H9 (cell line): ENCODE measurements around the gene JAKMIP1. TPM values are rescaled to one million over a fixed set of nuclear protein-coding genes. Genes with fewer than 3 reads are reported as not detected.

Experiments
- DNase-seq: peaks from one replicate; pipeline ENCODE4 v3.0.0-alpha.2; 2017
- H2AFZ ChIP-seq: one replicate; pipeline ENCODE4 v1.6.1; 2013; ENCODE audit warnings: mild to moderate bottlenecking, low read length, control low read depth, moderate library complexity
- H2AK5ac ChIP-seq: 2 replicates; pipeline ENCODE4 v1.6.1; 2013; ENCODE audit warnings: low read length, control low read depth, mixed read lengths; ENCODE audit not compliant: insufficient read length
- H2BK120ac ChIP-seq: one replicate; pipeline ENCODE4 v1.6.1; 2013; ENCODE audit warnings: low read depth, mild to moderate bottlenecking, low read length, control low read depth, inconsistent platforms; ENCODE audit not compliant: poor library complexity, severe bottlenecking
- H2BK12ac ChIP-seq: 2 replicates; pipeline ENCODE4 v1.6.1; 2013; ENCODE audit warnings: low read length, control low read depth, mixed read lengths, low read depth; ENCODE audit not compliant: insufficient read length
- H2BK15ac ChIP-seq: 2 replicates; pipeline ENCODE4 v1.6.1; 2013; ENCODE audit warnings: low read depth, low read length, control low read depth
- H2BK20ac ChIP-seq: one replicate; pipeline ENCODE4 v1.6.1; 2013; ENCODE audit warnings: low read depth, mild to moderate bottlenecking, low read length, control low read depth, inconsistent platforms; ENCODE audit not compliant: poor library complexity, severe bottlenecking
- H2BK5ac ChIP-seq: 2 replicates; pipeline ENCODE4 v1.6.1; 2013; ENCODE audit warnings: low read length, control low read depth, mixed read lengths; ENCODE audit not compliant: insufficient read length
- H3K14ac ChIP-seq: 2 replicates; pipeline ENCODE4 v1.6.1; 2013; ENCODE audit warnings: low read length, control low read depth; ENCODE audit not compliant: insufficient read depth
- H3K18ac ChIP-seq: 2 replicates; pipeline ENCODE4 v1.6.1; 2013; ENCODE audit warnings: low read depth, mild to moderate bottlenecking, mixed read lengths, low read length, control low read depth; ENCODE audit not compliant: insufficient read length
- H3K23ac ChIP-seq: 2 replicates; pipeline ENCODE4 v1.6.1; 2013; ENCODE audit warnings: low read length, control low read depth, mixed read lengths, low read depth; ENCODE audit not compliant: insufficient read length
- H3K23me2 ChIP-seq: 2 replicates; pipeline ENCODE4 v1.6.1; 2013; ENCODE audit warnings: low read depth, mild to moderate bottlenecking, mixed read lengths, low read length, control low read depth; ENCODE audit not compliant: insufficient read length, poor library complexity, severe bottlenecking
- H3K27ac ChIP-seq: 2 replicates; pipeline ENCODE4 v1.5.1; 2013; ENCODE audit warnings: low read length, control low read depth, mixed read lengths, low read depth; ENCODE audit not compliant: insufficient read length
- H3K27me3 ChIP-seq: 2 replicates; pipeline ENCODE4 v1.6.1; 2013; ENCODE audit warnings: low read length, control low read depth, inconsistent platforms; ENCODE audit not compliant: insufficient read depth
- H3K4ac ChIP-seq: 2 replicates; pipeline ENCODE4 v1.6.1; 2013; ENCODE audit warnings: low read depth, mild to moderate bottlenecking, control low read depth, inconsistent platforms, low read length, moderate library complexity
- H3K4me1 ChIP-seq: 2 replicates; pipeline ENCODE4 v1.6.1; 2013; ENCODE audit warnings: low read length, control low read depth, inconsistent platforms; ENCODE audit not compliant: insufficient read depth
- H3K4me2 ChIP-seq: 2 replicates; pipeline ENCODE4 v1.6.1; 2013; ENCODE audit warnings: low read length, control low read depth, mixed read lengths; ENCODE audit not compliant: insufficient read length, insufficient read depth
- H3K56ac ChIP-seq: 2 replicates; pipeline ENCODE4 v1.6.1; 2013; ENCODE audit warnings: low read depth, mild to moderate bottlenecking, mixed read lengths, low read length, control low read depth; ENCODE audit not compliant: insufficient read length
- H3K79me1 ChIP-seq: 2 replicates; pipeline ENCODE4 v1.6.1; 2013; ENCODE audit warnings: low read depth, mild to moderate bottlenecking, moderate library complexity, low read length, control low read depth, inconsistent platforms; ENCODE audit not compliant: insufficient read depth, poor library complexity, severe bottlenecking
- H3K79me2 ChIP-seq: 2 replicates; pipeline ENCODE4 v1.6.1; 2013; ENCODE audit warnings: low read length, control low read depth, inconsistent platforms; ENCODE audit not compliant: insufficient read depth
- H3K9ac ChIP-seq: 2 replicates; pipeline ENCODE4 v1.6.1; 2013; ENCODE audit warnings: low read length, control low read depth, mixed read lengths; ENCODE audit not compliant: insufficient read length; ENCODE audit errors: extremely low read depth
- H3K9me3 ChIP-seq: one replicate; pipeline ENCODE4 v1.6.1; 2013; ENCODE audit warnings: low read depth, low read length, inconsistent platforms; ENCODE audit not compliant: control insufficient read depth
- H3T11ph ChIP-seq: one replicate; pipeline ENCODE4 v1.6.1; 2013; ENCODE audit warnings: mild to moderate bottlenecking, low read length, control low read depth, inconsistent platforms
- H4K20me1 ChIP-seq: one replicate; pipeline ENCODE4 v1.6.1; 2013; ENCODE audit not compliant: control insufficient read depth, insufficient read length, insufficient read depth
- H4K5ac ChIP-seq: 2 replicates; pipeline ENCODE4 v1.6.1; 2013; ENCODE audit warnings: low read depth, mild to moderate bottlenecking, mixed read lengths, low read length, control low read depth; ENCODE audit not compliant: insufficient read length
- H4K8ac ChIP-seq: replicated peaks from 2 replicates; pipeline ENCODE4 v1.6.1; 2013; ENCODE audit warnings: low read length, control low read depth, mixed read lengths, low read depth; ENCODE audit not compliant: insufficient read length
- H4K91ac ChIP-seq: 2 replicates; pipeline ENCODE4 v1.6.1; 2013; ENCODE audit warnings: low read depth, mild to moderate bottlenecking, moderate library complexity, mixed read lengths, low read length, control low read depth; ENCODE audit not compliant: insufficient read length
- H3K27ac Mint-ChIP-seq, 3 experiments: 2 replicates in 2 of 3; 3 replicates in 1 of 3; pipeline ENCODE4 v1.8.0; 2020 to 2021; ENCODE audit warnings: mixed read lengths in 3 of 3, mild to moderate bottlenecking in 1 of 3, moderate library complexity in 1 of 3
- H3K27me3 Mint-ChIP-seq: 2 replicates; pipeline ENCODE4 v1.8.0; 2021; ENCODE audit warnings: low read depth, mild to moderate bottlenecking, moderate library complexity, mixed read lengths
- H3K36me3 Mint-ChIP-seq, 3 experiments: 2 replicates in 2 of 3; 3 replicates in 1 of 3; pipeline ENCODE4 v1.8.0; 2020 to 2021; ENCODE audit warnings: low read depth in 3 of 3, mixed read lengths in 3 of 3; ENCODE audit not compliant: insufficient read depth in 1 of 3
- H3K4me1 Mint-ChIP-seq, 2 experiments: 2 replicates each; pipeline ENCODE4 v1.8.0; 2020; ENCODE audit warnings: mixed read lengths in 2 of 2
- H3K4me3 Mint-ChIP-seq, 2 experiments: 2 replicates in 1 of 2; 3 replicates in 1 of 2; pipeline ENCODE4 v1.8.0; 2020 to 2021; ENCODE audit warnings: mild to moderate bottlenecking in 2 of 2, mixed read lengths in 2 of 2, moderate library complexity in 1 of 2
- H3K9me3 Mint-ChIP-seq, 2 experiments: 2 replicates in 1 of 2; 3 replicates in 1 of 2; pipeline ENCODE4 v1.8.0; 2020; ENCODE audit warnings: mild to moderate bottlenecking in 2 of 2, mixed read lengths in 2 of 2, moderate library complexity in 1 of 2
- WGBS: extraction: QIAGEN DNeasy Blood & Tissue Kit; methylation state at CpG from one replicate; pipeline ENCODE4 v1.1.7; 2013; ENCODE audit warnings: missing lambda C conversion rate, low lambda C conversion rate, mixed read lengths; ENCODE audit not compliant: insufficient read length; ENCODE audit errors: extremely low coverage; 5-methylcytosine and 5-hydroxymethylcytosine counted together
- total RNA-seq: library from RNA; stranded (reverse); gene quantifications from 2 replicates; pipeline ENCODE4 v1.2.1, GENCODE V29; 2021
- TF ChIP-seq, protein P1 (sequence below): fragments of 200-600 bp; sonication (generic); conservative IDR thresholded peaks from 3 replicates; pipeline ENCODE4 v1.8.0; 2021; ENCODE audit warnings: antibody characterized with exemption, mild to moderate bottlenecking

JAKMIP1 gene
- total RNA-seq, 1 experiment from 2014 or later, result 1.5 TPM

DNA sequence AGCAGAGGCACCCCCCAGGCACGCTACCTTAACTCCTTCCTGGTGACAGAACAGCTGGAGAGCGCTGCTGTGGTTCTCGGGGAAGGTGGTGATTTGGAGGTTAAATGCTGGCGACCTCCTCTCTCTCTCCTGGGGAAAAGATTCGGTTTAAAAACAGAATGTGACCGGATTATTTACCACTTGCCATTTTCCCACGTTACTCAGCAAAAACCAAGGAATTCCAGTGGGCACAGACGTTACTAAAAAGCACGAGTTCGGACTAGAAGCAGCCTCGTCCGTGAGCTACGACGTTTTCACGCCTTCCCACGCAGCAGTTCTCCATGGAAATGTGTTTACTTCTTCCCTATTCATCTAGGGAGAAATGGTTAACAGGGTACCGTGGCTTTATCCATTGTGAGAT is 149.8 kb downstream of the JAKMIP1 start:
- Histone ChIP-seq H2BK12ac (no peak overlapping the region), H3T11ph (no peak overlapping the region), H2BK5ac (no peak overlapping the region), H4K20me1 (no peaks in the 10 kb centered on the region), H4K91ac (no peak overlapping the region), H2BK20ac (no peak overlapping the region), H2BK120ac (no peak overlapping the region), H3K56ac (no peak overlapping the region), H3K79me2 (no peaks in the 10 kb centered on the region), H4K5ac (no peak overlapping the region), H2AK5ac (no peak overlapping the region), H2BK15ac (no peak overlapping the region), H2AFZ (no peak overlapping the region), H3K4me1 (no peaks in the 10 kb centered on the region), H3K9ac (no peak overlapping the region), H3K23me2 (no peaks in the 10 kb centered on the region), H3K27ac (no peak overlapping the region), H3K79me1 (no peaks in the 10 kb centered on the region), H4K8ac (no peak overlapping the region), H3K4ac (no peak overlapping the region), H3K18ac (no peak overlapping the region), H3K27me3 (no peaks in the 10 kb centered on the region), H3K23ac (no peak overlapping the region), H3K14ac (no peak overlapping the region), H3K4me2 (no peak overlapping the region), H3K9me3 (no peaks in the 10 kb centered on the region)
- no peak overlapping the region for H3K4me3 Mint-ChIP-seq
- no CpG with 5 or more reads among the region's 17 CpGs for WGBS
- H3K36me3 Mint-ChIP-seq, result no peaks in the 10 kb centered on the region
- H3K4me1 Mint-ChIP-seq, result peaks cover 9 to 17% of the 10 kb centered on the region in 2 experiments
- peaks cover 5% of the 10 kb centered on the region for H3K27me3 Mint-ChIP-seq
- H3K27ac Mint-ChIP-seq, result peak overlapping the region in 1 of 3 experiments; percentile 48; a peak in 1 of 7 replicates
- no peaks in the 10 kb centered on the region for H3K9me3 Mint-ChIP-seq
- DNase-seq, result no peak
- TF ChIP-seq, protein P1, sequence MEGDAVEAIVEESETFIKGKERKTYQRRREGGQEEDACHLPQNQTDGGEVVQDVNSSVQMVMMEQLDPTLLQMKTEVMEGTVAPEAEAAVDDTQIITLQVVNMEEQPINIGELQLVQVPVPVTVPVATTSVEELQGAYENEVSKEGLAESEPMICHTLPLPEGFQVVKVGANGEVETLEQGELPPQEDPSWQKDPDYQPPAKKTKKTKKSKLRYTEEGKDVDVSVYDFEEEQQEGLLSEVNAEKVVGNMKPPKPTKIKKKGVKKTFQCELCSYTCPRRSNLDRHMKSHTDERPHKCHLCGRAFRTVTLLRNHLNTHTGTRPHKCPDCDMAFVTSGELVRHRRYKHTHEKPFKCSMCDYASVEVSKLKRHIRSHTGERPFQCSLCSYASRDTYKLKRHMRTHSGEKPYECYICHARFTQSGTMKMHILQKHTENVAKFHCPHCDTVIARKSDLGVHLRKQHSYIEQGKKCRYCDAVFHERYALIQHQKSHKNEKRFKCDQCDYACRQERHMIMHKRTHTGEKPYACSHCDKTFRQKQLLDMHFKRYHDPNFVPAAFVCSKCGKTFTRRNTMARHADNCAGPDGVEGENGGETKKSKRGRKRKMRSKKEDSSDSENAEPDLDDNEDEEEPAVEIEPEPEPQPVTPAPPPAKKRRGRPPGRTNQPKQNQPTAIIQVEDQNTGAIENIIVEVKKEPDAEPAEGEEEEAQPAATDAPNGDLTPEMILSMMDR, result no peak
